Subcutaneous abdominal adipose tissue (tissue), 5 donors: Measurements from ENCODE around the gene NSMCE1.

Experiments used
- H3K27ac ChIP-seq: one replicate; pipeline ENCODE4 v1.7.0; 2013; ENCODE audit warnings: low read depth, mild to moderate bottlenecking, inconsistent platforms, low read length, moderate library complexity
- H3K27me3 ChIP-seq, 5 donors: one replicate each; pipeline ENCODE4 v1.7.0; 2013; ENCODE audit warnings: low read length in 5 of 5, inconsistent platforms in 1 of 5; ENCODE audit not compliant: control insufficient read depth in 5 of 5, insufficient read depth in 4 of 5
- H3K36me3 ChIP-seq, 5 donors: one replicate each; pipeline ENCODE4 v1.7.0; 2013; ENCODE audit warnings: low read length in 5 of 5; ENCODE audit not compliant: control insufficient read depth in 5 of 5, insufficient read depth in 5 of 5
- H3K4me1 ChIP-seq, 5 donors: one replicate each; pipeline ENCODE4 v1.7.0; 2013; ENCODE audit warnings: low read length in 5 of 5, mild to moderate bottlenecking in 3 of 5, moderate library complexity in 1 of 5; ENCODE audit not compliant: control insufficient read depth in 5 of 5, insufficient read depth in 5 of 5
- H3K4me3 ChIP-seq, 5 donors: one replicate each; pipeline ENCODE4 v1.7.0; 2013; ENCODE audit warnings: low read length in 5 of 5, low read depth in 1 of 5
- H3K9ac ChIP-seq, 5 donors: one replicate each; pipeline ENCODE4 v1.7.0; 2013; ENCODE audit warnings: low read length in 5 of 5, mild to moderate bottlenecking in 4 of 5, moderate library complexity in 3 of 5
- H3K9me3 ChIP-seq, 5 donors: one replicate each; pipeline ENCODE4 v1.7.0; 2013; ENCODE audit warnings: low read length in 5 of 5; ENCODE audit not compliant: control insufficient read depth in 5 of 5
- donor health status: healthy.
- donor health status: healthy.
- donor health status: healthy.
- donor health status: healthy.
- donor health status: healthy.

NSMCE1 gene

DNA sequence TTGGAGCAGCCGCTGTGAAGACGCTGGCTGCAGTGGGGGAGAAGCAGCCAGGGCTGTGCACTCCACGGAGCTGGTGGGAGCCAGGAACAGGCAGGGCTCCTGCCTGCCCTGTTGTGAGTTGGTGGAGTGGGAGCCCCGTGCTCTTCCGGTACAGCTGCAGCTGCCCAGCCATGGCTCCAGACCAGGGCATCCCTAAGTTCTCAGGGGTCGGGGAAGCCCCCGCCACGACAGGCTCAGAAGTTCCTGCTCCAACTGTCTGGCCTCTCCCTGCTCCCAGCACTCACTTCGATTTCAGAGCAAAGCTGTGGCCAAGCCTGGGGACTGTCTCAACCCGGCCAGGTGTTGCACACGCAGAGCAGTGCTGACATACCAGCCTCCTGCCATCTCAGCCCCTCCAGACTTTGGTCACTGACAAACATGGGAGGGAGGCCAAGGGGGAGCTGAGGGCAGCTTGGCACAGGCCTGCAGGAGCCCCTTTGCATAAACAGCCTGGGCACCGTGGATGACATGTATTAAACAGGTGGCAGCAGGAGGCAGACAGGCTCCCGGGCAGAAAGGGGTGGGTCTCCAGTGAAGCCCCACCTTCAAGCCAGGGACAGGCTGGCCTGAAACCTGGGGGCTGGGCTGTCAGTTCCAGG, 79.1 kb downstream of the NSMCE1 start:
- Histone ChIP-seq H3K9me3 (no peaks in the 10 kb centered on the region), H3K36me3 (no peaks in the 10 kb centered on the region), H3K27ac (no peak overlapping the region), H3K4me3 (no peak overlapping the region), H3K4me1 (no peaks in the 10 kb centered on the region), H3K27me3 (peaks cover 0 to 12% (median 6%) of the 10 kb centered on the region in 5 donors), H3K9ac (no peak overlapping the region)

DNA sequence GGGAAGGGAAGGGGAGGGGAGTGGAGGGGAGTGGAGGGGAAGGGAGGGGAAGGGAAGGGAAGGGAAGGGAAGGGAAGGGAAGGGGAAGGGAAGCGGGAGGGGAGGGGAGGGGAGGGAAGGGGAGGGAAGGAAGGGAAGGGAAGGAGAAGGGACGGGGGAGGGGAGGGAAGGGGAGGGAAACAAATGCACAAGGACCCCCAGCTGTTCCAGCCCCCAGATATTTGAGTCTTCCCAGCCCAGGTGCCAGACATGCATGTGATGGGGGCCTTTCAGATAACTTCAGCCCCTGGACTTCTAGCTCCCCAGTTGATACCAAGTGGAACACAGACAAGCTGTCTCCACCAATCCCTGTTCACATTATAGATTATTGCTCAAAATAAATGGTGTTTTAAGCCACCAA, 79.9 kb downstream of the NSMCE1 start:
- no peak overlapping the region for H3K9ac ChIP-seq
- no peak overlapping the region for H3K27ac ChIP-seq

DNA sequence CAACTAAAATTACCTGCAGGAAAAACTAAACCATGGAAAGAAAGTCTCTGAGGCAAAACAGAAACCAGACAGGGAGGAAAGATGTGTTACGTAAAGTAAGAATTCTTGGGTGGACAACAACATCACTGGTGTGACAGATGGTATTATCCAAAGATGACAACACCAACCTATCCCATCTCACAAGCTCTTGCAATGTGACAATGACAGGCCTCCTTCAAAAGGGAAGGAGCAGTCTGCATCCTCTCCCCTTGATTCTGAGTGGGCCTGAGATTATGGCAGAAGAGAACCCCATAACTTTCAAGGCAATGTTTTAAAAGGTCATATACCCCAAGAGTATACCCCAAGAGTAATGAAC, 82.8 kb downstream of the NSMCE1 start:
- Histone ChIP-seq H3K36me3 (no peaks in the 10 kb centered on the region), H3K9me3 (peaks cover 3 to 6% (median 5%) of the 10 kb centered on the region in 5 donors), H3K27ac (no peak overlapping the region), H3K4me3 (no peak overlapping the region), H3K4me1 (no peaks in the 10 kb centered on the region), H3K9ac (no peak overlapping the region), H3K27me3 (peaks cover 0 to 12% (median 6%) of the 10 kb centered on the region in 5 donors)

More for the DNA sequence above, 79.9 kb downstream of the NSMCE1 start:
- H3K4me3 ChIP-seq, result no peak overlapping the region
- H3K4me1 ChIP-seq, result no peaks in the 10 kb centered on the region
- H3K27me3 ChIP-seq, result peaks cover 0 to 12% (median 6%) of the 10 kb centered on the region in 5 donors
- no peaks in the 10 kb centered on the region for H3K36me3 ChIP-seq
- H3K9me3 ChIP-seq, result no peaks in the 10 kb centered on the region

DNA sequence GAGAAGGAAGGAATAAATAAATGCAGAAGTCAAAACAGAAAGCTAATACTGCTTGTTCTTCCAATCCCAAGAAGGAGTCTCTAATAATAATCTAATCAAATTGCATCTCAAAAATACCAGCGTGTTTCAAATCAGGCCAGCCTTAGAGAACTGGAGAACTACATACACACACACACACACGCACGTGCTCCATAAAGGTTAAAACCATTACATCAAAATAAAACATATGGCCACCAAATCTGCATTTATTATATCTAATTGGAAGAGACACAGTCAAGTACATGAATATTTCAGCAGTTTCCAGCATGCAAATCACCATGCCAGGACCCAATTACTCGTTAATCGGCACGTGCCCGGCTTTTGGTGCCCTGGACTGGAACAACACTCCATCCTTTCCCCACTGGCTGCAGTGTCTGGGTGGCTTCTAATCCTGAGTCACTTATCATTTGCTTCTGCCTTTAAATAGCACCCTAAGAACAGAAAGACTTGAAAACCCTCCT, 85.6 kb downstream of the NSMCE1 start:
- peaks cover 0 to 9% (median 5%) of the 10 kb centered on the region in 5 donors for H3K4me1 ChIP-seq
- no peaks in the 10 kb centered on the region for H3K36me3 ChIP-seq
- H3K27me3 ChIP-seq, result peaks cover 0 to 2% (median 0%) of the 10 kb centered on the region in 5 donors
- H3K9ac ChIP-seq, result no peak overlapping the region
- no peak overlapping the region for H3K4me3 ChIP-seq
- H3K27ac ChIP-seq, result no peak overlapping the region
- H3K9me3 ChIP-seq, result peaks cover 3 to 6% (median 5%) of the 10 kb centered on the region in 5 donors

DNA sequence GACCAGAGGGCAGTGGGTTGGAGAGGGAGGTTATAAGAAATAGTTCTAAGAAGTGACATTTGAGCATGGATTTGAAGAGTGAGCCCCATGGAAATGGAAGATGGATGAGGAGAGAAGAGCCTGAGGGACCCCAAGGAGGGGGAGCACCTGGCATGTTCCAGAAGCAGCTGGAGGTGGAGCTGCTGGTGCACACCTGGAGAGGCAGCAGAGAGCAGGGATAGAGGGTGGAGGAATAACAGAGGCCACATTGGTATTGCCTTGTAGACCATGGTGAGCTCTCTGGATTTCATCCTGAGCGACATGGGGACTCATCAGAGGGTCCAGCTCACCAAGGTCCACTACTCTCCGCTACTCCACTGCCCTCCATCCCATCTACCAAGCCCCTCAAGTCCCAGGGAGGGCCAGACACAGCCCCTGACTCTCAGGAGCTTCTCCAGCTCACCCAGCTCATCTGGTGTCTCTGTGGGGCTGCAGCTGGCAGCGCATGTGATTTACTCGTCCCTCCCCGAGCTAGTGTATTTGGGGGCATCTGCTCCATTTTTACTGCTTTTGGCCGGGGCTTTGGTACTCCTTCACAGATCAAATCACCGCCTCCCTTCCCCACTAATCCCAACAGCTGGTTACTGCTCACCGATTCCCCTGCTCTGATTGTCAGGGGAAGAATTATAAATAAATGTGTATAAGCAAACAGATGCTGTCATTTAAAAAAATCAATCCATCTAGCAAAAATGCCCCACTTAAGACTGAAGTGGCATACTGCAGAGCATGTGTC, 87.4 kb downstream of the NSMCE1 start:
- H3K4me1 ChIP-seq, result peaks cover 0 to 9% (median 5%) of the 10 kb centered on the region in 5 donors
- H3K27ac ChIP-seq, result no peak overlapping the region
- no peaks in the 10 kb centered on the region for H3K36me3 ChIP-seq
- no peak overlapping the region for H3K4me3 ChIP-seq
- peaks cover 0 to 2% (median 0%) of the 10 kb centered on the region in 5 donors for H3K27me3 ChIP-seq
- no peak overlapping the region for H3K9ac ChIP-seq
- peaks cover 3 to 6% (median 5%) of the 10 kb centered on the region in 5 donors for H3K9me3 ChIP-seq

DNA sequence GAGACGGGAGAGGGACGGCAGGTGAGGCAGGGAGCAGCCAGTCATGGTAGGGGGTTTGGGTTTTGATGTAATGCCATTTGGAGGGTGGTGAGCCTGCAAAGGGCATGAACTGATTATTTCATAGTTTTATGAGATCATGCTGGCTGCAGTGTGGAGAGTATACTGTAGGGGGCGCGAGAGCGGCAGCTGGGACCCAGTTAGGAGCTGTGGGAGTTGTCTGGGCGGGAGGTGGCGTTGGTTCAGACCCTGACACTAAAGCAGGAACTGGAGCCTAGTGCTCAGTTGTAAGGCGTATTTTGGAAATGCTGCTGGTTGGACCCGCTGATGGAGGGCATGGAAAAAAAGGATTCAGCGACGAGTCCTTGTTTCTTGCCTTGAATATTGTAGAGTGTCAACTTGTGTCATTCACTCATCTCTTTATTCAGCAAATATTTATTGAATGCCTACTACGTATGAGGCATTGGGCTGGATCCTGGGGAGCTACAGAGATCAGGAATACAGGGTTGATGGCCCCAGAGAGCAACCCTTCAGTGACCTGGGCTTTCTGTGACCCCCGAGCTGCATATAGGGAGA, 89.0 kb downstream of the NSMCE1 start:
- H3K27me3 ChIP-seq, result peaks cover 0 to 2% (median 0%) of the 10 kb centered on the region in 5 donors
- H3K36me3 ChIP-seq, result no peaks in the 10 kb centered on the region
- no peak overlapping the region for H3K27ac ChIP-seq
- peaks cover 0 to 9% (median 5%) of the 10 kb centered on the region in 5 donors for H3K4me1 ChIP-seq
- H3K9me3 ChIP-seq, result peaks cover 3 to 6% (median 5%) of the 10 kb centered on the region in 5 donors
- H3K4me3 ChIP-seq, result peak overlapping the region in 1 of 5 donors; percentile 6
- H3K9ac ChIP-seq, result no peak overlapping the region

DNA sequence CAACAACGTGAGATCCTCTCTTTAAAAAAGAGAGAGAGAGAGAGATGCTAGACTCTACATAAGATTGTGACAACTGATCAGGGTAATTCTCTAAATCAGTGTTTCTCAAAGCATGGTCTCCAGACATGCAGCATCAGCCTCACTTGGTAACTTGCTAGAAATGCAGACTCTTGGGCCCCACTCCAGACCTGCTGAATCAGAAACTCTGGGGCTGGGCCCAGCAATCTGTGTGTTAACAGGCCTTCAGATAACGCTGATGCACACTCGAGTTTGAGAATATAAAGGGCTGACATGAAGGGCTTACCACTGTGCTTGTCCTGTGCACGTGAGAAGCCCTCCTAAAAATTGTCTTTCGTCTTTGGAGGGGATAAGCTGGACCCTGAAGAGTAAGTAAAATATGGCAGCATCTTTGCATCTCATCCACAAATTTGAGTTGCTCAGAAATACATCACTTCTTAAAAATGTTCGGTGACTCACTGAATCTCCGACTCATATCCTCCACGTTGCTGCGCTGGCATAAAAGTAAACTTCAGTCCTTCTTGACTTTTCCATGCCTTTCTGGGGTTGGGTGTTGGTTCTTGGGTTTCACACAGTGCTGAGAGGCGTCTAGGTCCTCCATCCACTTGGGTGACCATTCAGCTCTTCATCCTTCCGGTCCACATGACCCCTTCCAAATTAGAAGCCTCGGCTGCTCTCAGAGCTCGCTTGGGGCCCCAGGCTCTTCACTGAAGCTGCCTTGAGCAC, 91.4 kb downstream of the NSMCE1 start:
- Histone ChIP-seq H3K4me1 (peaks cover 0 to 9% (median 5%) of the 10 kb centered on the region in 5 donors), H3K9ac (no peak overlapping the region), H3K4me3 (no peak overlapping the region), H3K36me3 (no peaks in the 10 kb centered on the region), H3K27ac (no peak overlapping the region), H3K9me3 (peaks cover 3 to 5% (median 4%) of the 10 kb centered on the region in 5 donors), H3K27me3 (peaks cover 0 to 2% (median 0%) of the 10 kb centered on the region in 5 donors)

DNA sequence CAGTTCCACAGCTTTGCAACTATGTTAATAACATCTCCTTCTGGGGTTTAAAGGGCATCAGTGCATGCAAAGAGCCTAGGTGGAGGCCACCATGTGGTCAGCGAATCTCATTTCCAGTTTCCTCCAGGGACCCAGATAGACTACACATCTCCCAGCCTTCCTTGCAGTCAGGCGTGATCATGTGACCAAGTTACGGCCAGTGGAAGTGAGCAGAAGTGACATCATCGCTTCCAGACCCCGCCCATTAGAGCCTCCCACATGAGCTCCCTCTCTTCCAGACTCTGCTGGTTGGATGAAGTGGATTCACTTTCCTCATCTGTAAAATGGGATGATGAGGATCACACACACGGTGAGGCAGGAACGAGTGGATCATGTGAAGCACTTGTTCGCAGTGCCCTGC, 92.7 kb downstream of the NSMCE1 start:
- no peak overlapping the region for H3K4me3 ChIP-seq
- peaks cover 0 to 9% (median 5%) of the 10 kb centered on the region in 5 donors for H3K4me1 ChIP-seq
- H3K27ac ChIP-seq, result no peak overlapping the region
- peaks cover 2 to 10% (median 3%) of the 10 kb centered on the region in 5 donors for H3K9me3 ChIP-seq
- no peaks in the 10 kb centered on the region for H3K36me3 ChIP-seq
- H3K9ac ChIP-seq, result no peak overlapping the region
- peaks cover 0 to 2% (median 0%) of the 10 kb centered on the region in 5 donors for H3K27me3 ChIP-seq
